Mesangial cell (primary cell): ENCODE measurements around the gene RINL. TPM values are rescaled to one million over a fixed set of nuclear protein-coding genes. Genes with fewer than 3 reads are reported as not detected.

ENCODE experiments used
- total RNA-seq: library from RNA; depleted of rRNA; stranded (reverse); fragments of >200 nt; gene quantifications from 2 replicates; pipeline ENCODE4 v1.2.3, GENCODE V29; 2015

The RINL gene
- total RNA-seq, result 3.1 and 10.0 TPM in 2 replicates

GRCh38 chr19:38877781-38878574 is at the start of gene RINL:
RINL (minus strand) TSS chr19:38878275; CDS start chr19:38876742, 1,533 bp downstream.

GRCh38 chr19:38899447-38900201 is 21.5 kb upstream of the RINL start, which contains the start of the genes NFKBIB and SIRT2:
NFKBIB (plus strand) TSS chr19:38899969; CDS start chr19:38900033, 64 bp downstream.
SIRT2 (minus strand) TSS chr19:38899618; CDS start chr19:38899521, 97 bp downstream.

GRCh38 chr19:38849860-38850435 is 28.1 kb downstream of the RINL start, which contains the start of gene HNRNPL:
HNRNPL (minus strand) TSS chr19:38849986; CDS start chr19:38849966, 20 bp downstream.

Other genes starting within 250 kb of the RINL start
- 750 and 874 TPM in 2 replicates for gene ACTN4, start 230.6 kb downstream of the RINL start, total RNA-seq
- 0.16 and 4.6 TPM in 2 replicates for gene CAPN12, start 133.8 kb downstream of the RINL start, total RNA-seq
- gene LGALS7, start 104.8 kb downstream of the RINL start, total RNA-seq, result not detected in 2 replicates
- gene LGALS7B, start 89.1 kb downstream of the RINL start, total RNA-seq, result 3.5 TPM in 1 of 2 replicates, not detected in the other
- gene LGALS4, start 65.3 kb downstream of the RINL start, total RNA-seq, result not detected in 2 replicates
- gene ECH1, start 46.5 kb downstream of the RINL start, total RNA-seq, result 36.8 and 139 TPM in 2 replicates
- gene HNRNPL, start 28.3 kb downstream of the RINL start, total RNA-seq, result 168 and 316 TPM in 2 replicates
- gene SIRT2, start 21.3 kb upstream of the RINL start, total RNA-seq, result 37.5 and 79.6 TPM in 2 replicates
- gene NFKBIB, start 21.7 kb upstream of the RINL start, total RNA-seq, result 19.8 and 23.3 TPM in 2 replicates
- not detected in 2 replicates for gene CCER2, start 33.9 kb upstream of the RINL start, total RNA-seq
- 40.6 and 49.3 TPM in 2 replicates for gene SARS2, start 52.5 kb upstream of the RINL start, total RNA-seq
- 57.4 and 89.6 TPM in 2 replicates for gene MRPS12, start 52.7 kb upstream of the RINL start, total RNA-seq
- gene FBXO17, start 97.5 kb upstream of the RINL start, total RNA-seq, result 22.5 and 53.4 TPM in 2 replicates
- gene FBXO27, start 154.3 kb upstream of the RINL start, total RNA-seq, result 3.4 and 7.3 TPM in 2 replicates
- not detected in 2 replicates for gene ACP7, start 206.1 kb upstream of the RINL start, total RNA-seq
- 28.9 and 40.7 TPM in 2 replicates for gene PAK4, start 247.5 kb upstream of the RINL start, total RNA-seq